SIG-M5 treated with dmso at 0.1 percent for 504 hours (cell line): ENCODE measurements around the gene SLC30A3.

ENCODE experiments used
- DNase-seq: peaks from one replicate; lab custom pipeline; 2025; ENCODE audit not compliant: unreplicated experiment; lab: John Stamatoyannopoulos, UW

SLC30A3 gene

GRCh38 chr2:27206346-27206745 is 56.5 kb downstream of the SLC30A3 start:
- DNase-seq, result no peak

GRCh38 chr2:27205206-27205605 is 57.6 kb downstream of the SLC30A3 start:
- DNase-seq, result no peak

- DNase-seq, result no peak
These were observed 58.3 kb downstream of the SLC30A3 start for GRCh38 chr2:27204566-27204965.

GRCh38 chr2:27203741-27204140 is 59.1 kb downstream of the SLC30A3 start:
- no peak for DNase-seq
